GM12891 (cell line): ENCODE data around the gene HOXB5.

Source experiments
- DNase-seq: peaks from one replicate; pipeline ENCODE4 v3.0.0; 2011; ENCODE audit warnings: low spot score; ENCODE audit not compliant: insufficient read length
- FAIRE-seq: peaks from 2 replicates; lab custom pipeline; 2011; peaks lifted over from hg19 to GRCh38; lab: Jason Lieb, UNC
- PAX5 ChIP-seq: IDR thresholded peaks from 2 replicates; pipeline ENCODE4 v1.6.1; 2011; ENCODE audit warnings: low read length, moderate library complexity, mild to moderate bottlenecking; ENCODE audit not compliant: insufficient read depth, severe bottlenecking
- POLR2A ChIP-seq: IDR thresholded peaks from 2 replicates; pipeline ENCODE4 v1.6.1; 2011; ENCODE audit warnings: low read depth, low read length, control low read depth
- POLR2AphosphoS5 ChIP-seq: IDR thresholded peaks from 2 replicates; pipeline ENCODE4 v1.6.1; 2011; ENCODE audit warnings: low read depth, low read length, control low read depth
- POU2F2 ChIP-seq: IDR thresholded peaks from 2 replicates; pipeline ENCODE4 v1.6.1; 2011; ENCODE audit warnings: low read depth, mild to moderate bottlenecking, control low read depth, low read length, moderate library complexity
- SPI1 ChIP-seq: IDR thresholded peaks from 2 replicates; pipeline ENCODE4 v1.6.1; 2011; ENCODE audit warnings: low read depth, low read length, control low read depth
- TAF1 ChIP-seq: IDR thresholded peaks from 2 replicates; pipeline ENCODE4 v1.6.1; 2011; ENCODE audit warnings: low read depth, low read length, control low read depth

Gene HOXB5

GRCh38 chr17:48583708-48584222 is 9.8 kb downstream of the HOXB5 start:
- FAIRE-seq (no peak), DNase-seq (no peak)

GRCh38 chr17:48582750-48583069 is 10.9 kb downstream of the HOXB5 start:
- DNase-seq: no peak
- no peak for FAIRE-seq
- TF ChIP-seq POLR2AphosphoS5 (no peak), TAF1 (no peak), SPI1 (no peak), PAX5 (no peak), POLR2A (no peak), POU2F2 (no peak)

More at GRCh38 chr17:48583708-48584222, 9.8 kb downstream of the HOXB5 start:
- no peak for TF ChIP-seq TAF1
- TF ChIP-seq POLR2AphosphoS5: no peak
- no peak for TF ChIP-seq POLR2A
- no peak for TF ChIP-seq SPI1
- TF ChIP-seq POU2F2: no peak
- no peak for TF ChIP-seq PAX5

GRCh38 chr17:48579760-48580554 is 13.6 kb downstream of the HOXB5 start:
- DNase-seq (no peak), FAIRE-seq (peak; percentile 50)
- TF ChIP-seq PAX5 (no peak), TAF1 (no peak), POU2F2 (no peak), POLR2AphosphoS5 (no peak)

GRCh38 chr17:48579471-48579759 is 14.2 kb downstream of the HOXB5 start:
- TF ChIP-seq TAF1 (no peak), PAX5 (no peak), SPI1 (no peak), POU2F2 (no peak), POLR2AphosphoS5 (no peak), POLR2A (no peak)
- no peak for FAIRE-seq

GRCh38 chr17:48578616-48579470 is 14.7 kb downstream of the HOXB5 start:
- TF ChIP-seq POLR2AphosphoS5: no peak
- 0 out of 2 replicates have a peak, but pooled peaks have one; percentile 36 for TF ChIP-seq TAF1
- no peak for DNase-seq
- peak; percentile 81 for FAIRE-seq

More at GRCh38 chr17:48579471-48579759, 14.2 kb downstream of the HOXB5 start:
- DNase-seq: no peak

GRCh38 chr17:48577946-48578615 is 15.5 kb downstream of the HOXB5 start, which contains the start of gene HOXB4:
HOXB4 (minus strand) TSS chr17:48578350; CDS start chr17:48578319, 31 bp downstream.
- peak; percentile 71 for DNase-seq

GRCh38 chr17:48577330-48577945 is 16.1 kb downstream of the HOXB5 start:
- DNase-seq (no peak), FAIRE-seq (peak; percentile 60)
- no peak for TF ChIP-seq SPI1
- TF ChIP-seq POLR2AphosphoS5: no peak
- no peak for TF ChIP-seq TAF1
- no peak for TF ChIP-seq PAX5

More at GRCh38 chr17:48577946-48578615, 15.5 kb downstream of the HOXB5 start, which contains the start of gene HOXB4:
- TF ChIP-seq POLR2A: no peak
- TF ChIP-seq PAX5: no peak
- TF ChIP-seq POLR2AphosphoS5: no peak
- TF ChIP-seq POU2F2: no peak
- no peak for TF ChIP-seq SPI1
- TF ChIP-seq TAF1: 0 out of 2 replicates have a peak, but pooled peaks have one; percentile 6
- FAIRE-seq: peak; percentile 68

- no peak for DNase-seq
- TF ChIP-seq POLR2AphosphoS5 (no peak), POLR2A (no peak), TAF1 (no peak), PAX5 (no peak), POU2F2 (no peak), SPI1 (no peak)
- FAIRE-seq: no peak
These were observed 16.9 kb downstream of the HOXB5 start for GRCh38 chr17:48576479-48577309.
